ENCODE results near the gene HOXC5.

GRCh38 chr12:53995002-53995377 lies 37.9 kb upstream of the HOXC5 start:
- TF ChIP-seq CTCF (conservative IDR thresholded peaks at IDR 0.05; ENCODE audit: low read length) (no peak), EZH2phosphoT487 (IDR thresholded peaks at IDR 0.05; ENCODE audit: borderline replicate concordance, low read depth, low read length) (no peak)

Data from OCI-LY7 (cell line).